Parathyroid adenoma (tissue), 2 donors: ENCODE data around the gene PDE8B.

Source experiments
- H2AFZ ChIP-seq: fragments of 300-600 bp; sonication (generic); one replicate; pipeline ENCODE4 v1.7.0; 2017; ENCODE audit warnings: antibody characterized with exemption, mild to moderate bottlenecking
- H3K27ac ChIP-seq: fragments of 300-600 bp; sonication (generic); one replicate; pipeline ENCODE4 v1.7.0; 2017
- H3K27me3 ChIP-seq: fragments of 300-600 bp; sonication (generic); one replicate; pipeline ENCODE4 v1.7.0; 2017; ENCODE audit warnings: low read length; ENCODE audit not compliant: control insufficient read depth, insufficient read depth
- H3K36me3 ChIP-seq: fragments of 300-600 bp; sonication (generic); one replicate; pipeline ENCODE4 v1.7.0; 2017; ENCODE audit warnings: low read length; ENCODE audit not compliant: control insufficient read depth, insufficient read depth
- H3K4me1 ChIP-seq: fragments of 300-600 bp; sonication (generic); one replicate; pipeline ENCODE4 v1.7.0; 2017; ENCODE audit warnings: control low read depth
- H3K4me2 ChIP-seq: fragments of 300-600 bp; sonication (generic); one replicate; pipeline ENCODE4 v1.7.0; 2017; ENCODE audit warnings: low read length
- H3K4me3 ChIP-seq: fragments of 300-600 bp; sonication (generic); one replicate; pipeline ENCODE4 v1.7.0; 2017; ENCODE audit warnings: low read depth, low read length
- H3K79me2 ChIP-seq: fragments of 300-600 bp; sonication (generic); one replicate; pipeline ENCODE4 v1.7.0; 2017; ENCODE audit warnings: control low read depth
- H3K9ac ChIP-seq: fragments of 300-600 bp; sonication (generic); one replicate; pipeline ENCODE4 v1.7.0; 2017; ENCODE audit warnings: mild to moderate bottlenecking
- H3K9me3 ChIP-seq: fragments of 300-600 bp; sonication (generic); one replicate; pipeline ENCODE4 v1.7.0; 2017; ENCODE audit warnings: low read length; ENCODE audit not compliant: control insufficient read depth
- CTCF ChIP-seq: fragments of 300-600 bp; sonication (generic); IDR thresholded peaks from one replicate; pipeline ENCODE4 v1.7.0; 2017; ENCODE audit warnings: antibody characterized with exemption, mild to moderate bottlenecking
- donor health status: primary hyperparathyroidism.

Gene PDE8B

GRCh38 chr5:77337246-77337645 lies 126.8 kb downstream of the PDE8B start:
- no peak overlapping the region for H3K27ac ChIP-seq
- no peak overlapping the region for H2AFZ ChIP-seq
- no peaks in the 10 kb centered on the region for H3K4me1 ChIP-seq
- no peaks in the 10 kb centered on the region for H3K27me3 ChIP-seq
- no peak for TF ChIP-seq CTCF
- no peak overlapping the region for H3K9ac ChIP-seq
- H3K4me3 ChIP-seq: no peak overlapping the region
- no peaks in the 10 kb centered on the region for H3K79me2 ChIP-seq
- H3K4me2 ChIP-seq: no peak overlapping the region
- H3K9me3 ChIP-seq: no peaks in the 10 kb centered on the region
- H3K36me3 ChIP-seq: no peaks in the 10 kb centered on the region

GRCh38 chr5:77337686-77338085 lies 127.2 kb downstream of the PDE8B start:
- Histone ChIP-seq H2AFZ (no peak overlapping the region), H3K79me2 (no peaks in the 10 kb centered on the region), H3K4me1 (no peaks in the 10 kb centered on the region), H3K4me2 (no peak overlapping the region), H3K9ac (no peak overlapping the region), H3K9me3 (no peaks in the 10 kb centered on the region), H3K27me3 (no peaks in the 10 kb centered on the region), H3K36me3 (no peaks in the 10 kb centered on the region), H3K27ac (no peak overlapping the region), H3K4me3 (no peak overlapping the region)
- no peak for TF ChIP-seq CTCF

GRCh38 chr5:77339337-77339890 lies 128.9 kb downstream of the PDE8B start:
- Histone ChIP-seq H3K27me3 (no peaks in the 10 kb centered on the region), H3K4me3 (no peak overlapping the region), H3K27ac (no peak overlapping the region), H3K4me2 (no peak overlapping the region), H3K9me3 (no peaks in the 10 kb centered on the region), H3K79me2 (no peaks in the 10 kb centered on the region), H3K36me3 (no peaks in the 10 kb centered on the region), H2AFZ (no peak overlapping the region), H3K4me1 (no peaks in the 10 kb centered on the region), H3K9ac (no peak overlapping the region)
- TF ChIP-seq CTCF: no peak

GRCh38 chr5:77343165-77343564 lies 132.7 kb downstream of the PDE8B start:
- H3K79me2 ChIP-seq: no peaks in the 10 kb centered on the region
- H3K9ac ChIP-seq: no peak overlapping the region
- TF ChIP-seq CTCF: no peak
- H3K27me3 ChIP-seq: no peaks in the 10 kb centered on the region
- no peak overlapping the region for H2AFZ ChIP-seq
- no peaks in the 10 kb centered on the region for H3K9me3 ChIP-seq
- no peak overlapping the region for H3K4me3 ChIP-seq
- no peak overlapping the region for H3K4me2 ChIP-seq
- H3K4me1 ChIP-seq: no peaks in the 10 kb centered on the region
- H3K36me3 ChIP-seq: no peaks in the 10 kb centered on the region
- no peak overlapping the region for H3K27ac ChIP-seq

- H3K4me1 ChIP-seq: no peaks in the 10 kb centered on the region
- no peak overlapping the region for H3K27ac ChIP-seq
- TF ChIP-seq CTCF: no peak
- H2AFZ ChIP-seq: no peak overlapping the region
- H3K4me3 ChIP-seq: no peak overlapping the region
- H3K9ac ChIP-seq: no peak overlapping the region
- H3K36me3 ChIP-seq: no peaks in the 10 kb centered on the region
- H3K79me2 ChIP-seq: no peaks in the 10 kb centered on the region
- no peak overlapping the region for H3K4me2 ChIP-seq
- H3K9me3 ChIP-seq: no peaks in the 10 kb centered on the region
- H3K27me3 ChIP-seq: no peaks in the 10 kb centered on the region
These were observed 137.1 kb downstream of the PDE8B start for GRCh38 chr5:77347435-77348098.
